GM19351 (cell line): ENCODE data around the gene RSPO4.
A peak's percentile ranks its signal among the peaks of the same experiment; 100 is the strongest.
"Not testable (repeated sequence)": the region's sequence is repeated elsewhere in the genome, so short reads cannot be mapped to it uniquely, and the experiment has no call there.

ENCODE experiments used
- ATAC-seq: cut with Tn5 transposase; IDR thresholded peaks from one replicate; pipeline ENCODE4 v1.9.1; 2021; ENCODE audit warnings: mild to moderate bottlenecking, moderate library complexity; ENCODE audit not compliant: unreplicated experiment

Gene RSPO4

GRCh38 chr20:1001911-1002681 is at the start of gene RSPO4:
TSS of gene RSPO4 (minus strand) at chr20:1002311. CDS start at chr20:1002164, 147 bp downstream.
- no peak for ATAC-seq

- ATAC-seq: no peak
Measured at GRCh38 chr20:1050440-1050839, 48.3 kb upstream of the RSPO4 start.

DNA sequence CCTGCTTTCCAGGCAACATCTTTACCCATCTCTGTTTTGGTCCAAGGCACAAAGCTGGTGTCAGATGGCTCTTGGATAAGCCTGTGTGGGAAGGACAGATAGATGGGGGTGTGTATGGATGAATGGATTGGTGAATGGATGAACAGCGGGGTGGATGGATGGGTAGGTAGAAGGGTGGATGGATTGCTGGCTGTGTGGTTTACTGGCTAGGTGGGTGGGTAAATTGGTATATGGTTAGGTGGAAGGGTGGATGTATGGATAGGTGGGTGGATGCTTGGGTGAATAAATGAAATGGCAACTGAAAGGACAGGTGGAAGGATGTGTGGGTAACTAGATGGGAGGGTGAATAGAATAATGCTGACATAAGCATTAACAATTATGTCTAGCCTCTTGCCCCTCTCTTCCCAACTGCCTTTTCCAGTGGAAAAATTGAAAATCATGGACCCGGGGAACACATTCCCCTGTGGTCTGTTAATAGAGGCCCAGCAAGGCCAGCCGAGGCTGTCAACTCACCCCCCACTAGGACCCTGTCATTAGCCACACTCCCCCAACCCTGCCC is 43.8 kb upstream of the RSPO4 start:
- ATAC-seq: no peak

DNA sequence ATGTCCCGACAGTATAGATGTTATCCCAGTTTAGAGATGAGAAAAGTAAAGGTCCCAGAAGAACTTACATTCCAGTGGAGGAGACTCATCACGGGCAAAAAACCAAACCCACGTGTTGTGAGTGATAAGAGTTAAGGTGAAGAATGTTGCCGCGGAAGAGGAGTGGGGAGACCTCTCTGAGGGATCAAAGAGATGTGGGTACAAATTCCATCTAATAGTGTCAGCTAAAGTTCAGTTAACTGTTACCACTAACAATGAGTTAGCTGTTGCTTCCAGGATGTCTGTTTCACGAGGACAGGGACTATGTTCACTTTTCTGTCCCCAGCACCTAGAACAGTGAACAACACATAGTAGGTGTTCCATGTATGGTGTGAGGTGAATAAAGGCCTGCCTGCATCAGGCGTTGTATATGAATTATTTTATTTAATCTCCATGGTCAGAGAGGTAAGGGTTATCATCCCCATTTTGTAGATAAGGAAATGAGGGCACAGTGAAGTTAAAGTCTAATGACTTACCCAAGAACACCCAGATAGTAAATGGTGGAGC is 39.8 kb upstream of the RSPO4 start:
- no peak for ATAC-seq

- no peak for ATAC-seq
Measured at GRCh38 chr20:1038205-1038604, 36.1 kb upstream of the RSPO4 start.

- no peak for ATAC-seq
Measured at GRCh38 chr20:1037039-1037438, 34.9 kb upstream of the RSPO4 start.

DNA sequence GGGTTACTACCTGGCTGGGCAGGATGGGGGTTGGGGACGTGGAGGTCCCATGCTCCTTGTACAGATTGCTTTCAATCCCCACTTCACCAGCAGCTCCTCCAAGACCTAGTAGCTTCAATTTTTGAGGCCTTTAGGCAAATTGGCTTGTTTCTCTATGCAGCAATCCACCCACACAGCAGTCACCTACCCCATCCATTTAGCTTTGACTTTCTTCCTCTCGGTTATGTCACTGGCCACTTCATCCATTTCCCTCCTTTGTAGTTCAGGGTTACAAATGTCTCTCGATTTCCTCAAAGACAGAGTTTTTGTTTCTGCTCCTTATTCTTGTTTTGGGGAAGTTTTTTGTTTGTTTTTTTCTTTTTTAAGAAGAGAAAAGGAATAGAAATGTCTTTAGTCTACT is 33.4 kb upstream of the RSPO4 start:
- no peak for ATAC-seq

DNA sequence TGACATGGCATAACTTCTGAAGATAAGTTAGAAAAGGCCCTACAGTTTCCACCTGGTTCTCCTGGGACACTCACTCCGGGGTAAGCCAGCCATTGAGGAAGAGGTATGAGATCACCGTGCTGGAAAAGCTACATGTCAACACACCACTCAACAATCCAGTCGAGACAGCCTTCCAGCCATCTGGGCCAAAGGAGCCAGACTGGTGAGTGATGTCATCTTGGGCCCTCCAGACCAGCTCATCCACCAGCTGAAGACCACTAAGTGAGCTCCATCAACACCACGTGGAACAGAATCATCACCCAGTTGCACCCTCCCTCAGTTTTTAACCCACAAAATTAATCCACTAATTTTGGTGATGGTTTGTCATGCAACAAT is 32.3 kb upstream of the RSPO4 start:
- ATAC-seq: no peak

DNA sequence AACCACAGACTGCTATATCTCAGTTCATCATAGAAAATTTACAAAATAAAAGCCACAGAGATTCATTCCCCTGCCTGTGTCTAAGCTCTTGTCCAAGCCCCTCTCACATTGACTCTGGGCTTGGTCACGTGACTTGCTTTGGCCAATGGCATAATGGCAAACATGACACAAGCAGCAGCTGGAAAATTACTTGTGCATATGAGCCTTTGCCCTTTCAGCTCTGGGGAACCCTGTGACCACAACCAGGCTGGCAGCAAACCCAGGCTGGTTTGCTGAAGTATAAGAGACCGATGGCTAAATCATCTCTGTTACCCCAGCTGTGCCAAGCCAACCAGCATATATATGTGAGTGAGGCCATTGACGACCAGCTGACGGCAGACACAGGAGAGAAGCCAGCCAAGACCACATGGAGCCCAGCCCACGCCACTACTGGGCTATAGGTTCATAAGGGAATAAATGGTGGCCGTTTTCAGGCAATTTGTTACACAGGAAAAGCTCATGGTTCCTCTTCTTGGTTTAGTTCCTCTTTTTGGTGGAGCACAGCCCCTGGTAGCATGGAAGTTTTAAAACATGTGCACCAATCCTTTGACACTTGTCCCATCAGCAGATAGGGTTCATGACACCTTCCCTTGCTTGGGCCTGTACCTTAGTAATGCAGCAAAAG is 31.8 kb upstream of the RSPO4 start:
- no peak for ATAC-seq

GRCh38 chr20:1029980-1030379 is 27.9 kb upstream of the RSPO4 start:
- ATAC-seq: no peak

GRCh38 chr20:1026214-1026613 is 24.1 kb upstream of the RSPO4 start:
- ATAC-seq: not testable (repeated sequence)

DNA sequence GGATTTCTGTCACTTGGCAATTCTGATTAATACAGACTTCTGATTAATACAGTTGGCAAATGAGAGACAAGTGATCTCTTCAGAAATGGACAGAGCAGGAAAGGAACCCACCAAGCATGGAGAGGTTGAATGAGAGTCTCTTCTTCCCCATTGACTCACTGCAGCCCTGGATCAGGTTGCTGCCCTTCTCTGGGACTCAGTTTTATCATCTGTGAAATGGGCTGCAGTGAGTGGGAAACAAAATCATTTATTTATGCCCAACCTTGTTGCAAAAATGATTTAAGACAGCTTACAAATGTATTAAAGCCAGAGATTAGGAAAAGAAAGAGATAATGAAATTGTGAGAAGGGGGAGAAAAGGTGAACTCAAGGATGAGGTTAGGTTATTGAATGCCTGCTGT is 20.8 kb upstream of the RSPO4 start:
- no peak for ATAC-seq

DNA sequence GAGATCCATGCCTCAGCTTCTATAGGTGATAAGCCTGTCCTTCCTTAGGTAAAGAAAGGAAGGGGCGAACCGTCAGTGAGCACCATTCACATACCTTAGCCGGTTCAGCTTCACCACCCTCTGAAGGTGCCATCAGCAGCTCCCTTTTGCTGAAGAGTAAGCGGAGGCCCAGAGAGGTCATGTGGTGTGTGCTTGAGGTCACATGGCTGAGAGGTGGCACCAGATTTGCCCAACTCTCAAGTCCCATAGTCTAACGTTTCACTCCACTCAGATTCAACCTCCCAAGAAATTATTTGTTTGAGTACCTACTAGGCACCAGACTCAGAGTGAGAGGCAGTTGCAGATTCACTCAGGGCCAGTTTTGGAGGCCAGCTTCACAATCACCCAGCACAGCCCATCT is 18.5 kb upstream of the RSPO4 start:
- ATAC-seq: no peak

DNA sequence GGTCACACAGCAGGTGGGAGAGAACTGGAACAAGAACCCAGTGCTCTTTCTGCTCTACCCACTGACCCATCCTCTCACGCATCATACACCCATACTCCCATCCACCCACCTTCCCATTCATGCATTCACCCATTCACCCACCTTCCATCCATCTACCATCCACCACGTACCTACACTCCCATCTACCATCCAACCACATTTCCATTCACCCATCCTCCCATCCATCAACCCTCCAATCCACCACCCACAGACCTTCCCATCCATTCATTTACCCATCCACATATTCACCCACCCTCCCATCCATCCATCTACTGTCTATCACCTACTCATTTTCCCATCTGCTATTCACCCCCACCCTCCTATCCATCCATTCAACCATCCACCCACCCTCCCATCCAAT is 17.2 kb upstream of the RSPO4 start:
- no peak for ATAC-seq

DNA sequence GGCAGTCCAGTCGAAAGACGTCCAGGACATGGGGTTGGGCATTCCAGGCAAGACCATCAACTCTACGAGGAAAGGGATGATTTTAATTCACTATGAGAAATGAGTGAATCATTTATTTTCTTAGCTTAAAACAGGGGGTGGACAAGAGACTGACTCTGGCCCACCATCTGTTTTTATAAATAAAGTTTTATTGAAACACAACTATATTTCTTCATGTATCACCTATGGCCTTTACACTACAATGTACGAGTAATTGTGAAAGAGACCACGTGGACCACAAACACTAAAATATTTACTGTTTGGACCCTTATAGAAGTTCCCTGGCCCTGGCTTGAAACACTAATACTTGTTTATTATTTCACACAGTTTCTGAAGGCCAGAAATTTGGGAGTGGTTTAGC is 15.6 kb upstream of the RSPO4 start:
- no peak for ATAC-seq

GRCh38 chr20:1015181-1015580 is 13.1 kb upstream of the RSPO4 start:
- ATAC-seq: no peak

GRCh38 chr20:1014471-1014870 is 12.4 kb upstream of the RSPO4 start:
- no peak for ATAC-seq

DNA sequence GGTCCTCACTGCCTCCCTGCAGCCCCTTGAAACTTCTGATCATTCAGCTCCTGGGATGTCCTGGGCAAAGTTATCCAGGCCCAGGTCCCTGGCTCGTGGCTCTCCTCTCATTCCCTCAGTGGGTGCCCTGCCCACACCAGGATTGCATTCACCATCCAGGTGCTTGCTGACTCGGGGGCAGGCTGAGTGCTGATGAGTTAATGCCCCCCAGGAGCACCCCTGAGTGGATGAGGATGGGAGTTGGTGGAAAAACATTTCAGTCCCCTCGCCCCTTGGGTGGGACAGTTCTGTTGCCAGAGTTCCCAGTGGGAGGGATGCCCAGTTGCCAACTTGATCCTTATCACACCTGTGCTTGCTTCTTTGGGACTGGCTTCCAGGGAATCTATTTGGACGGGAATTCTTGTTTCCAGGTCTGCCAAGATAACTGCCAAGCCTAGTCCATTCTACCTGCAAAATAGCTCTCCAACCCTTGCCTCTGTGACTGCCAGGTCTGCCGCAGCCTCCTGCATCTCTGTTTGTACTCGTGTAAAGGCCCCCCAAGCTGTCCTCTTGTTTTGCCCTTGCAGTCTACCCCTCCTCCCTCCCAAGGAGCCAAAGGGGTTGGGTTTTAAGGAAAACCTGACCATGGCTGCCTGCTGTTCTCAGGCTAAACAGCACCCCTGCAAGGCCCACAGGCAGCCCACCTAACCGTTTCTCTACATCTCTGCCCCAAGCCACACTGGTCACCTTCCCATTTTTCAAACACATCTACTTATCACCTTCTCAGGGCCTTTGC is 11.6 kb upstream of the RSPO4 start:
- ATAC-seq: no peak

GRCh38 chr20:1012359-1013168 is 10.5 kb upstream of the RSPO4 start:
- no peak for ATAC-seq

GRCh38 chr20:1010659-1011058 is 8.5 kb upstream of the RSPO4 start:
- ATAC-seq: peak; percentile 97
